KMS-11 (cell line): ENCODE data around the gene SLC35A4.
A peak's percentile ranks its signal among the peaks of the same experiment; 100 is the strongest.

ENCODE experiments used
- H2AFZ ChIP-seq: fragments of 200-600 bp; sonication (generic); 2 replicates; pipeline ENCODE4 v1.6.1; 2016; ENCODE audit warnings: antibody characterized with exemption, mixed run types, low read depth
- H3K27ac ChIP-seq: fragments of 200-600 bp; sonication (generic); 2 replicates; pipeline ENCODE4 v1.6.1; 2016; ENCODE audit warnings: mild to moderate bottlenecking, mixed run types
- H3K27me3 ChIP-seq: fragments of 200-600 bp; sonication (generic); 2 replicates; pipeline ENCODE4 v1.6.1; 2017; ENCODE audit warnings: mild to moderate bottlenecking, low read depth, mixed run types, moderate library complexity; ENCODE audit not compliant: insufficient read depth
- H3K36me3 ChIP-seq: fragments of 200-600 bp; sonication (generic); 2 replicates; pipeline ENCODE4 v1.6.1; 2017; ENCODE audit warnings: mild to moderate bottlenecking, mixed run types; ENCODE audit not compliant: insufficient read depth
- H3K4me1 ChIP-seq: fragments of 200-600 bp; sonication (generic); 2 replicates; pipeline ENCODE4 v1.6.1; 2016; ENCODE audit warnings: mild to moderate bottlenecking, low read depth, mixed run types; ENCODE audit not compliant: poor library complexity, severe bottlenecking
- H3K4me2 ChIP-seq: fragments of 200-600 bp; sonication (generic); 2 replicates; pipeline ENCODE4 v1.7.0; 2016; ENCODE audit warnings: mild to moderate bottlenecking, mixed run types
- H3K4me3 ChIP-seq: fragments of 200-600 bp; sonication (generic); IDR thresholded peaks from 2 replicates; pipeline ENCODE4 v1.6.1; 2017; ENCODE audit warnings: low read depth, low read length, mixed read lengths; ENCODE audit not compliant: insufficient read depth
- H3K79me2 ChIP-seq: fragments of 200-600 bp; sonication (generic); 2 replicates; pipeline ENCODE4 v1.6.1; 2016; ENCODE audit warnings: low read depth, mixed run types; ENCODE audit not compliant: insufficient read depth
- H3K9ac ChIP-seq: fragments of 200-600 bp; sonication (generic); 2 replicates; pipeline ENCODE4 v1.6.1; 2016; ENCODE audit warnings: mild to moderate bottlenecking, mixed run types
- H4K20me1 ChIP-seq: fragments of 200-600 bp; sonication (generic); 2 replicates; pipeline ENCODE4 v1.6.1; 2016; ENCODE audit warnings: mild to moderate bottlenecking, mixed run types; ENCODE audit not compliant: insufficient read depth
- CTCF ChIP-seq: fragments of 200-600 bp; sonication (generic); conservative IDR thresholded peaks from 2 replicates; pipeline ENCODE4 v1.6.1; 2017; ENCODE audit warnings: low read depth, mild to moderate bottlenecking, antibody characterized with exemption, low read length, moderate library complexity, mixed read lengths

Gene SLC35A4

GRCh38 chr5:140556438-140556837 lies 8.2 kb upstream of the SLC35A4 start:
- H3K27me3 ChIP-seq, result no peaks in the 10 kb centered on the region
- peaks cover 50% of the 10 kb centered on the region for H3K79me2 ChIP-seq
- no peak overlapping the region for H3K4me3 ChIP-seq
- no peak for TF ChIP-seq CTCF
- peak overlapping the region; percentile 40; the same call in 1 of the 2 replicates for H3K27ac ChIP-seq
- H3K9ac ChIP-seq, result peak overlapping the region; percentile 71
- H3K36me3 ChIP-seq, result no peaks in the 10 kb centered on the region
- H3K4me2 ChIP-seq, result peak overlapping the region; percentile 75
- peak overlapping the region; percentile 55; the same call in 1 of the 2 replicates for H2AFZ ChIP-seq
- H3K4me1 ChIP-seq, result peaks cover 42% of the 10 kb centered on the region
- no peaks in the 10 kb centered on the region for H4K20me1 ChIP-seq

GRCh38 chr5:140557136-140557805 lies 7.4 kb upstream of the SLC35A4 start, which contains the start of gene SRA1:
TSS of gene SRA1 (minus strand) at chr5:140557473. CDS start at chr5:140557452, 21 bp downstream.
- Histone ChIP-seq H3K36me3 (no peaks in the 10 kb centered on the region), H3K9ac (peak within 1 kb of the TSS; percentile 71), H3K27ac (peak within 1 kb of the TSS; percentile 40), H3K4me3 (no peak within 1 kb of the TSS), H3K27me3 (no peaks in the 10 kb centered on the region), H2AFZ (peak within 1 kb of the TSS; percentile 55), H3K79me2 (peaks cover 45% of the 10 kb centered on the region), H4K20me1 (no peaks in the 10 kb centered on the region), H3K4me2 (peak within 1 kb of the TSS; percentile 75), H3K4me1 (peaks cover 42% of the 10 kb centered on the region)
- TF ChIP-seq CTCF, result no peak

GRCh38 chr5:140557965-140558364 lies 6.7 kb upstream of the SLC35A4 start:
- peak overlapping the region; percentile 75 for H3K4me2 ChIP-seq
- no peak for TF ChIP-seq CTCF
- H3K9ac ChIP-seq, result no peak overlapping the region; the same call in 1 of the 2 replicates
- peak overlapping the region; percentile 40; the same call in 1 of the 2 replicates for H3K27ac ChIP-seq
- H3K4me1 ChIP-seq, result peaks cover 42% of the 10 kb centered on the region
- no peak overlapping the region for H3K4me3 ChIP-seq
- H3K27me3 ChIP-seq, result no peaks in the 10 kb centered on the region
- peak overlapping the region; percentile 55; the same call in 1 of the 2 replicates for H2AFZ ChIP-seq
- H3K36me3 ChIP-seq, result no peaks in the 10 kb centered on the region
- H4K20me1 ChIP-seq, result no peaks in the 10 kb centered on the region
- peaks cover 39% of the 10 kb centered on the region for H3K79me2 ChIP-seq

GRCh38 chr5:140558542-140558941 lies 6.1 kb upstream of the SLC35A4 start:
- H2AFZ ChIP-seq, result no peak overlapping the region
- H4K20me1 ChIP-seq, result no peaks in the 10 kb centered on the region
- H3K79me2 ChIP-seq, result peaks cover 34% of the 10 kb centered on the region
- no peak overlapping the region for H3K4me3 ChIP-seq
- no peaks in the 10 kb centered on the region for H3K36me3 ChIP-seq
- TF ChIP-seq CTCF, result no peak
- peaks cover 42% of the 10 kb centered on the region for H3K4me1 ChIP-seq
- H3K9ac ChIP-seq, result no peak overlapping the region
- no peak overlapping the region; the same call in 1 of the 2 replicates for H3K4me2 ChIP-seq
- no peaks in the 10 kb centered on the region for H3K27me3 ChIP-seq
- no peak overlapping the region for H3K27ac ChIP-seq
